ENCODE results near the gene RABL6. TPM values are rescaled to one million over a fixed set of nuclear protein-coding genes. Genes with fewer than 3 reads are reported as not detected.
"Not testable (repeated sequence)": the region's sequence is repeated elsewhere in the genome, so short reads cannot be mapped to it uniquely, and the experiment has no call there.

Gene RABL6
- total RNA-seq, 1 donor from 2014 or later, result 34.4 TPM

DNA sequence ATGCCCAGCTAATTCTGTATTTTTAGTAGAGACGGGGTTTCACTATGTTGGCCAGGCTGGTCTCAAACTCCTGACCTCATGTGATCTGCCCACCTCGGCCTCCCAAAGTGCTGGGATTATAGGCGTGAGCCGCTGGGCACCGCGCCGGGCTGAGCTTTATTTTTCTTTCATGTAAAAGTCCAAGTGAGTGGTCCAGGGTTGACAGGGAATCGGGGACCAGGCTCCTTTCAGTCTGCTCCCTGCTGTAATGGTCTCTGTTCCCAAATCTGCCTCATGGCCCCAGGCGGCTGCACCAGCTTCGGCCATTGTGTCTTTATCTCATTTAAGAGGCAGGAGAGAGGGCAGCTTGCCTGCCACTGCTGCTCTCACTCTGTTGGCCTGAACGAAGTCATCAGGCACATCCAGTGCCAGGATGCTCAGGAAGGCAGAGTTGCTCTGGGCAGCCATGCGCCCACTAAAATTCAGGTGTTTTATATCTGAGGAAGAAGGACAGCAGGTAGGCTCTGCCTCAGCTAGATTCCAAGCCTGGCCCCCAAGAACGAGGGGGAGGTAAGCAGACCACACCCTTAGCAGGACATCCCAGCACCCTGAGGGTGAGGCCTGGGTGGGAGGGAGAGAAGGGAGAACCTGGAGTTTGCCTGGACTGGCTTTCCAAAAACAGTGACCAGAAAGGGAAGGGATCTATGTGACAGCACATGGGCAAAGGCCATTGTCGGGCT is 13.3 kb upstream of the RABL6 start:
- Histone ChIP-seq H3K9ac (ENCODE audit: low read depth in 1 of 3, low read length in 3 of 3) (no peak overlapping the region), H3K9me3 (ENCODE audit: control insufficient read depth in 3 of 3, low read length in 3 of 3) (no peaks in the 10 kb centered on the region), H3K27me3 (ENCODE audit: control insufficient read depth in 3 of 3, insufficient read depth in 3 of 3, low read length in 3 of 3) (peaks cover 12 to 25% (median 21%) of the 10 kb centered on the region in 3 donors), H3K36me3 (ENCODE audit: control insufficient read depth in 3 of 3, insufficient read depth in 3 of 3, low read length in 3 of 3) (peaks cover 0 to 8% (median 7%) of the 10 kb centered on the region in 3 donors), H3K4me3 (ENCODE audit: low read length in 3 of 3) (no peak overlapping the region), H3K4me1 (ENCODE audit: control insufficient read depth in 3 of 3, insufficient read depth in 3 of 3, low read length in 3 of 3) (peaks cover 21 to 28% (median 23%) of the 10 kb centered on the region in 3 donors), H3K27ac (ENCODE audit: low read depth, low read length) (no peak overlapping the region)

DNA sequence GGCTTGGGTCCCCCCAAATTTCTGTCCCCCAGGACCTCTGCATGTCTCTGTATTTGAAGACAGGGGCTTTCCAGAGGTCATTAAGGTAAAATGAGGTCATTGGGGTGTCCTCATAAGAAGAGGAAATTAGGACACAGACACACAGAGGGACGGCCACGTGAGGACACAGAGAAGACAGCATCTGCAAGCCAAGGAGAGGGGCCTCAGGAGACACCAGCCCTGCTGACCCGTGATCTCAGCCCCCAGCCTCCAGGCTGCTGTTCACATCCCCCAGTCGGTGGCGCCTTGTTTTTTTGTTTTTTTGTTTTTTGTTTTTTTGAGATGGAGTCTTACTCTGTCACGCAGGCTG is 12.8 kb upstream of the RABL6 start:
- Histone ChIP-seq H3K4me1 (ENCODE audit: control insufficient read depth in 3 of 3, insufficient read depth in 3 of 3, low read length in 3 of 3) (peaks cover 26 to 33% (median 28%) of the 10 kb centered on the region in 3 donors), H3K4me3 (ENCODE audit: low read length in 3 of 3) (no peak overlapping the region), H3K27me3 (ENCODE audit: control insufficient read depth in 3 of 3, insufficient read depth in 3 of 3, low read length in 3 of 3) (peaks cover 17 to 30% (median 23%) of the 10 kb centered on the region in 3 donors), H3K36me3 (ENCODE audit: control insufficient read depth in 3 of 3, insufficient read depth in 3 of 3, low read length in 3 of 3) (peaks cover 0 to 8% (median 7%) of the 10 kb centered on the region in 3 donors), H3K9ac (ENCODE audit: low read depth in 1 of 3, low read length in 3 of 3) (no peak overlapping the region), H3K9me3 (ENCODE audit: control insufficient read depth in 3 of 3, low read length in 3 of 3) (no peaks in the 10 kb centered on the region), H3K27ac (ENCODE audit: low read depth, low read length) (no peak overlapping the region)

DNA sequence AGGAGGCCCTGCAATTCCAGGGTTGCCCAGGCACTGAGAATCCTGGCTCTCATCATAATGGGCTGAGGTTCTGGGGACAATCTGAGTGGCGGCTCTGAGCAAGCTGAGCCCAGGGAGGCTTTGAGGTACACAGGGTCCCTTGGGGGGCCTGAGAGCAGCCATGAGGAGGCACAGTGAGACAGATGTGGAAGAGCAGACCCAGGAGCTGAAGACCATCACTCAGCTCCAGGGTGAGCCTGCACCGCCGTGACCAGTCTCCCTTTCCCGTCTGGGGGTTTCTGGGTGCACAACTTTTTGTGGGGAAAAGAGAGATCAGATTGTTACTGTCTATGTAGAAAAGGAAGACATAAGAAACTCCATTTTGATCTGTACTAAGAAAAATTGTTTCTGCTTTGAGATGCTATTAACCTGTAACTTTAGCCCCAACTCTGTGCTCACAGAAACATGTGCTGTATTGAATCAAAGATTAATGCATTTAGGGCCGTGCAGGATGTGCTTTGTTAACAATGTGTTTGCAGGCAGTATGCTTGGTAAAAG is 11.4 kb upstream of the RABL6 start, which contains the start of gene CCDC183:
CCDC183 (plus strand) TSS at position 101 of the 537 bp plus-strand sequence; CDS start at position 161, 60 bp downstream.
- H3K4me3 ChIP-seq (ENCODE audit: low read length in 3 of 3), result no peak within 1 kb of the TSS
- peaks cover 31 to 33% (median 32%) of the 10 kb centered on the region in 3 donors for H3K4me1 ChIP-seq (ENCODE audit: control insufficient read depth in 3 of 3, insufficient read depth in 3 of 3, low read length in 3 of 3)
- H3K27ac ChIP-seq (ENCODE audit: low read depth, low read length), result no peak within 1 kb of the TSS
- H3K27me3 ChIP-seq (ENCODE audit: control insufficient read depth in 3 of 3, insufficient read depth in 3 of 3, low read length in 3 of 3), result peaks cover 26 to 39% (median 27%) of the 10 kb centered on the region in 3 donors
- peak within 1 kb of the TSS in 1 of 3 donors; percentile 16 for H3K9ac ChIP-seq (ENCODE audit: low read depth in 1 of 3, low read length in 3 of 3)
- peaks cover 0 to 8% (median 7%) of the 10 kb centered on the region in 3 donors for H3K36me3 ChIP-seq (ENCODE audit: control insufficient read depth in 3 of 3, insufficient read depth in 3 of 3, low read length in 3 of 3)
- no peaks in the 10 kb centered on the region for H3K9me3 ChIP-seq (ENCODE audit: control insufficient read depth in 3 of 3, low read length in 3 of 3)

DNA sequence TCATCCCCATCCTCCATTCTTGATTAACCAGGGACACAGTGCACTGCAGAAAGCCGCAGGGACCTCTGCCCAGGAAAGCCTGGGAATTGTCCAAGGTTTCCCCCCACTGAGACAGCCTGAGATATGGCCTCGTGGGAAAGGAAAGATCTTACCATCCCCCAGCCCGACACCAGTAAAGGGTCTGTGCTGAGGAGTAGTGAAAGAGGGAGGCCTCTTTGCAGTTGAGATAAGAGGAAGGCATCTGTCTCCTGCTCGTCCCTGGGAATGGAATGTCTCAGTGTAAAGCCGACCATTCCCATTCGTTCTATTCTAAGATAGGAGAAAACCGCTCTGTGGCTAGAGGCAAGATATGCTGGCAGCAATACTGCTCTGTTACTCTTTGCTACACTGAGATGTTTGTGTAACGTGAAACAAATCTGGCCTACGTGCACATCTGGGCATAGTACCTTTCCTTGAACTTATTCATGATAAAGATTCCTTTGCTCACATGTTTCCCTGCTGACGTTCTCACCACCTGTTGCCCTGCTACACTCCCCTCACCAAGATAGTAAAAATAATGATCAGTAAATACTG is 10.9 kb upstream of the RABL6 start:
- not testable (repeated sequence) for H3K27ac ChIP-seq (ENCODE audit: low read depth, low read length); H3K9me3 ChIP-seq (ENCODE audit: control insufficient read depth in 3 of 3, low read length in 3 of 3); H3K4me3 ChIP-seq (ENCODE audit: low read length in 3 of 3); H3K36me3 ChIP-seq (ENCODE audit: control insufficient read depth in 3 of 3, insufficient read depth in 3 of 3, low read length in 3 of 3)
- H3K9ac ChIP-seq (ENCODE audit: low read depth in 1 of 3, low read length in 3 of 3), result peak overlapping the region in 1 of 3 donors; percentile 16
- peaks cover 25 to 28% (median 27%) of the 10 kb centered on the region in 3 donors for H3K4me1 ChIP-seq (ENCODE audit: control insufficient read depth in 3 of 3, insufficient read depth in 3 of 3, low read length in 3 of 3)
- peaks cover 26 to 44% (median 27%) of the 10 kb centered on the region in 3 donors for H3K27me3 ChIP-seq (ENCODE audit: control insufficient read depth in 3 of 3, insufficient read depth in 3 of 3, low read length in 3 of 3)

DNA sequence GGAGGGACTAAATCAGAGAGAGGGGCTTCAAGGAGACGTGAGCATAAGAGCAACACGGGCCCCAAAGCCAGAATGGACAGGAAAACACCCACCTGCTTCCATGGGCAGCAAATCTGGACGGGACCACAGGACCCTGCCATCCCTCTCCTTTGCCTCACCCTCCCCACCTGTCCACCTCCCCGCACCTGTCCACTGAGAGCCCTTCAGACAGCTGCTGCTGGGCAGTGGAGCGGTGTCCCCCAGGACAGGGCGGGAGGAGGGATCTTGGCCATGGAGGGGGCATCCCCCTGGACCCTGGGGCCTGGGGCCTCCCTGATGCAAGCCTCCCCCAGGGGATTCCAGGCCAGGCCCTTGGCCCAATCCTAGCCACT is 9.1 kb upstream of the RABL6 start:
- Histone ChIP-seq H3K4me3 (ENCODE audit: low read length in 3 of 3) (no peak overlapping the region), H3K27ac (ENCODE audit: low read depth, low read length) (no peak overlapping the region), H3K9me3 (ENCODE audit: control insufficient read depth in 3 of 3, low read length in 3 of 3) (no peaks in the 10 kb centered on the region), H3K4me1 (ENCODE audit: control insufficient read depth in 3 of 3, insufficient read depth in 3 of 3, low read length in 3 of 3) (peaks cover 18 to 22% (median 22%) of the 10 kb centered on the region in 3 donors), H3K36me3 (ENCODE audit: control insufficient read depth in 3 of 3, insufficient read depth in 3 of 3, low read length in 3 of 3) (no peaks in the 10 kb centered on the region), H3K27me3 (ENCODE audit: control insufficient read depth in 3 of 3, insufficient read depth in 3 of 3, low read length in 3 of 3) (peaks cover 32 to 51% (median 33%) of the 10 kb centered on the region in 3 donors), H3K9ac (ENCODE audit: low read depth in 1 of 3, low read length in 3 of 3) (peak overlapping the region in 1 of 3 donors; percentile 25)

DNA sequence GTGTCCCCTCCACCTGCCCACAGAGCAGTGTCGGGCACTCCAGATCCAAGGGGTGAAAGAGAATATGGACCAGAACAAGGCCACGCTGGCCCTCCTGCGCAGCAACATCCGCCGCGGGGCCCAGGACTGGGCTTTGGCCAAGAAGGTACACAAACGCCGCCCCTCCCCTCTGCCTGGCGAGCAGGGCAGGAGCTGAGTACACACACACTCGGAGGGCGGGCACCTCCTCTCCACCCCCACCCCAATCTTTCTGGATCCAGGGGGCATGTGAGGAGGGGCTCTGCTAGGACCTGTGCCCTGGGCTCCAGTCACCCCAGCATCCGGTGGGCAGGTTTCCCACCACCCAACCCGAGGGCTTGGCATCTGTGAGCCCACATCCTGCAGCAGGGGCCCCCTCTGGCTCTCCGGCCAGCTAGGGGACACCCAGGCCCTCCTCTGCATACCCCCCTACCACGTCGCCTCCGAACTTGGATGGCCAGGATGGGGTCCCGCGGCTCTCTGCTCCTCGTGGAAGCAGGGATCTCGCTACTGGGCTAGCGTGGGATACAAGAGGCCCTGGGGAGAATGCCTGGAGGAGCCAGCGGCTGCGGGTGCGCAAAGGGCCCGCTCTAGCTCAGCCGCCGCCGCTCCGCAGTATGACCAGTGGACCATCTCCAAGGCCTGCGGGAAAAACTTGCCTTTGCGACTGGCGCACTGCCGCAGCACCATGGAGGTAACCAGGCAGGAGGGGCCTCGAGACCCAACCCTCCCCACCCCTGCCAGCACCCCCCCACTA is 8.5 kb upstream of the RABL6 start:
- H3K9me3 ChIP-seq (ENCODE audit: control insufficient read depth in 3 of 3, low read length in 3 of 3), result no peaks in the 10 kb centered on the region
- no peak overlapping the region for H3K4me3 ChIP-seq (ENCODE audit: low read length in 3 of 3)
- peaks cover 18 to 22% (median 22%) of the 10 kb centered on the region in 3 donors for H3K4me1 ChIP-seq (ENCODE audit: control insufficient read depth in 3 of 3, insufficient read depth in 3 of 3, low read length in 3 of 3)
- no peak overlapping the region for H3K9ac ChIP-seq (ENCODE audit: low read depth in 1 of 3, low read length in 3 of 3)
- H3K27me3 ChIP-seq (ENCODE audit: control insufficient read depth in 3 of 3, insufficient read depth in 3 of 3, low read length in 3 of 3), result peaks cover 32 to 51% (median 33%) of the 10 kb centered on the region in 3 donors
- no peak overlapping the region for H3K27ac ChIP-seq (ENCODE audit: low read depth, low read length)
- no peaks in the 10 kb centered on the region for H3K36me3 ChIP-seq (ENCODE audit: control insufficient read depth in 3 of 3, insufficient read depth in 3 of 3, low read length in 3 of 3)

DNA sequence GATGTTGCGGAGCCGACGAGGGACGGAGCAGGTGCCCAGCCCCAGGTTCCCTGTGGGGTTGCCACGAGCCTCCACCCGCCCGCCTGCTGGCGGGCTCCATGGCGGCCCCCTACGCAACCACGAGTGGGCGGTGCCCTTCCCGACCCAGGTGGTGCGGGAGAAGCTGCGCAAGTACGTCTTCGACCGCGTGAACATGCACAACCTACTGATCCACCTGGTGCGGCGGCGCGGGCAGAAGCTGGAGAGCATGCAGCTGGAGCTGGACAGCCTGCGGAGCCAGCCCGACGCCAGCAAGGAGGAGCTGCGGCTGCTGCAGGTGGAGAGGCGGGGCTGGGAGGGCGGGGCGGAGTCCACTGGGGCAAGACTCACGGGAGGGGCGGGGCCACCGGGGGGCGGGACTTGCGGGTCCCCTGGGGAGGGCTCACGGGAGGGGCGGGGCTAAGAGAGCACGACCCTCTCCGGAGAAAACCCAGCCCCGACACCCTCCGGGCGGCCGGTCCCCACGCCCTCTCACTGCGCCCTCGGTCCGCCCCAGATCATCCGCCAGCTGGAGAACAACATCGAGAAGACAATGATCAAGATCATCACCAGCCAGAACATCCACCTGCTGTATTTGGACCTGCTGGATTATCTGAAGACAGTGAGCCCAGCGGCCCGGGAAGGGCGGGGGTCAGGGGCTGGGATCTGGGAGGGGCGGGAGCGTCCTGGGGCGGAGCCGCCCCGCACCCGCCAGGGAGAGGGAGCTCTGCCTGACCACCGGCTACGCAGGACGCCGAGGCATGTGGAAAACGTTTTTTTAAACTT is 7.7 kb upstream of the RABL6 start:
- Histone ChIP-seq H3K36me3 (ENCODE audit: control insufficient read depth in 3 of 3, insufficient read depth in 3 of 3, low read length in 3 of 3) (no peaks in the 10 kb centered on the region), H3K4me1 (ENCODE audit: control insufficient read depth in 3 of 3, insufficient read depth in 3 of 3, low read length in 3 of 3) (peaks cover 21 to 22% (median 22%) of the 10 kb centered on the region in 3 donors), H3K27me3 (ENCODE audit: control insufficient read depth in 3 of 3, insufficient read depth in 3 of 3, low read length in 3 of 3) (peaks cover 32 to 51% (median 33%) of the 10 kb centered on the region in 3 donors), H3K27ac (ENCODE audit: low read depth, low read length) (no peak overlapping the region), H3K4me3 (ENCODE audit: low read length in 3 of 3) (peak overlapping the region in 1 of 3 donors; percentile 45), H3K9ac (ENCODE audit: low read depth in 1 of 3, low read length in 3 of 3) (peak overlapping the region in 1 of 3 donors; percentile 33), H3K9me3 (ENCODE audit: control insufficient read depth in 3 of 3, low read length in 3 of 3) (no peaks in the 10 kb centered on the region)

DNA sequence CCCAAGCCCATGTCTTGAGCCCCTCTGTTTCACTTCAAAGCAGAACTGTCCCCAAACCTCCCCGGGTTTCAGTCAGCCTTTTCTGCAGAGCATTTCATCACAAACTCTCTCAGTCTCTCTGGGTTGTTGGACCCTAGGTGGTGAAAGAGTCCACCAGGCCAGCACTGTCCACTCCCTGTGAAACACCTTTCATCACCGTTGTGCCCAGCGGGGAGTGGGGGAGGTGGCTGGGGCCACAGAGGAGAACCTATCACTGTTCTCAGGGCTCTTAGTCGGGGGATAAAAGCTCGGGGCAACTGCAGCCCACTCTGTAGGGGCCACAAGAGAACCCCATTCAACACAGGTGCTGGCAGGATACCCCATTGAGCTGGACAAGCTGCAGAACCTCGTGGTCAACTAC is 5.4 kb upstream of the RABL6 start:
- Histone ChIP-seq H3K9me3 (ENCODE audit: control insufficient read depth in 3 of 3, low read length in 3 of 3) (no peaks in the 10 kb centered on the region), H3K27ac (ENCODE audit: low read depth, low read length) (no peak overlapping the region), H3K36me3 (ENCODE audit: control insufficient read depth in 3 of 3, insufficient read depth in 3 of 3, low read length in 3 of 3) (peaks cover 0 to 6% (median 0%) of the 10 kb centered on the region in 3 donors), H3K9ac (ENCODE audit: low read depth in 1 of 3, low read length in 3 of 3) (no peak overlapping the region), H3K4me3 (ENCODE audit: low read length in 3 of 3) (no peak overlapping the region), H3K4me1 (ENCODE audit: control insufficient read depth in 3 of 3, insufficient read depth in 3 of 3, low read length in 3 of 3) (peaks cover 30 to 32% (median 30%) of the 10 kb centered on the region in 3 donors), H3K27me3 (ENCODE audit: control insufficient read depth in 3 of 3, insufficient read depth in 3 of 3, low read length in 3 of 3) (peaks cover 26 to 37% (median 32%) of the 10 kb centered on the region in 3 donors)

DNA sequence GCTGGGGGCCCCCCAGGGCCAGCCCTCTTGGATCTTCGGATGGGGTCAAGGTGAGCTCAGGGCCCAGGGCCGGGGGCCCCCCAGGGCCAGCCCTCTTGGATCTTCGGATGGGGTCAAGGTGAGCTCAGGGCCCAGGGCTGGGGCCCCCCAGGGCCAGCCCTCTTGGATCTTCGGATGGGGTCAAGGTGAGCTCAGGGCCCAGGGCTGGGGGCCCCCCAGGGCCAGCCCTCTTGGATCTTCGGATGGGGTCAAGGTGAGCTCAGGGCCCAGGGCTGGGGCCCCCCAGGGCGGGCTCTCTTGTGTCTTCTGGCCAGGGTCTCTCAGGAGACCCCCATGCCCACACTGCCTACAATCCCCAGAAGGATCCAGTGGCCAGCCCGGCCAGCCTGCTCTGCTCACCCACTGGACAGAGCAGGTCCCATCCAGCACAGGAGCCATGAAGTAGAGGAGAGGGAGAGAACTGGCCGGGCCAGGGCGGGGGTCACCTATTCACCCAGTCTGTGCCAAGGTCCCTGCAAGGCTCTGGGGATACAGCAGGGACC is 4.7 kb upstream of the RABL6 start:
- not testable (repeated sequence) for H3K27ac ChIP-seq (ENCODE audit: low read depth, low read length); H3K4me3 ChIP-seq (ENCODE audit: low read length in 3 of 3); H3K9ac ChIP-seq (ENCODE audit: low read depth in 1 of 3, low read length in 3 of 3); H3K36me3 ChIP-seq (ENCODE audit: control insufficient read depth in 3 of 3, insufficient read depth in 3 of 3, low read length in 3 of 3); H3K9me3 ChIP-seq (ENCODE audit: control insufficient read depth in 3 of 3, low read length in 3 of 3)
- peaks cover 22 to 37% (median 32%) of the 10 kb centered on the region in 3 donors for H3K27me3 ChIP-seq (ENCODE audit: control insufficient read depth in 3 of 3, insufficient read depth in 3 of 3, low read length in 3 of 3)
- peaks cover 30 to 33% (median 30%) of the 10 kb centered on the region in 3 donors for H3K4me1 ChIP-seq (ENCODE audit: control insufficient read depth in 3 of 3, insufficient read depth in 3 of 3, low read length in 3 of 3)
